GM18907 (cell line): ENCODE results near the gene OR5AN1.
"Not testable (repeated sequence)": the region's sequence is repeated elsewhere in the genome, so short reads cannot be mapped to it uniquely, and the experiment has no call there.

Source experiments
- ATAC-seq: cut with Tn5 transposase; IDR thresholded peaks from one replicate; pipeline ENCODE4 v1.9.1; 2021; ENCODE audit warnings: mild to moderate bottlenecking, moderate library complexity; ENCODE audit not compliant: unreplicated experiment

OR5AN1 gene, protein sequence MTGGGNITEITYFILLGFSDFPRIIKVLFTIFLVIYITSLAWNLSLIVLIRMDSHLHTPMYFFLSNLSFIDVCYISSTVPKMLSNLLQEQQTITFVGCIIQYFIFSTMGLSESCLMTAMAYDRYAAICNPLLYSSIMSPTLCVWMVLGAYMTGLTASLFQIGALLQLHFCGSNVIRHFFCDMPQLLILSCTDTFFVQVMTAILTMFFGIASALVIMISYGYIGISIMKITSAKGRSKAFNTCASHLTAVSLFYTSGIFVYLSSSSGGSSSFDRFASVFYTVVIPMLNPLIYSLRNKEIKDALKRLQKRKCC

DNA sequence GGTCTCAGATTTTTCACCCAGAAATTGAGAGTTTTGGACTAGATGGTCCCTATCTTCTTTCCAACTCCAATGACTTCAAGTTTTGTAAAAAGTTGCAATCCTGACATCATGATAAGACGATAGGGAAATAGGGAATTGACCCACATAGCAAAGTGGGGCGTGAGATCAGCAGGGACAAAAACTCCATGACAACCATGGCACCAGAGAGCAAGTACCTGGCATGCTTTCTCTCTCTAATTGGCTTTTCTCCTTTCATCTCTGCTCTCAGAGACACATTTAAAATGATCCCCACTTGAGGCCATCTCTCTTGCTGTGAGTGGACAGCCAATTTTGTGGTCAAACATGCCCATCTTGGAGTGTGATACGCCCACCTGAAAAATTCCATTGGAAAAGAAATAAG, at the start of gene OR5AN1:
Gene OR5AN1, plus strand, starts transcription at position 301 of the 400 bp plus-strand sequence. CDS start 5,564 bp downstream, outside the sequence.
- no peak for ATAC-seq

DNA sequence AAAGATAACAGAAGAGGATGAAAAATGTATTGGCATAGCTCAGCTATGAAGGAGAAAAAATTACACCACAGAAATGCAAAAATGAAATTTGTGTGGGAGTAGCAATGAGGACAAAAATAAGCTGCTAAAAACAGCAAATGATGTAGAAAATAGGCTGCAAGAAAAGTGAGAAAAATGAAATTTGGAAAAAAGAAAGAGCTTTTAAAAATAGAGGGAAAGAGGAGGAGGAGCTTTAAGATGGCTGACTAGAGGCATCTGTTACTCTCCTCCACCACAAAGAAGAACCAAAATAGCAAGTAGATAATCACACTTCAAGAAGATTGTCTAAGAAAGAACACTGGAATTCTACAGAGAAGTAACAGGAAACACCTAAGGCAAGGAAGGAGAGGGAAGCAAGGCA, 23.7 kb upstream of the OR5AN1 start:
- ATAC-seq, result no peak

DNA sequence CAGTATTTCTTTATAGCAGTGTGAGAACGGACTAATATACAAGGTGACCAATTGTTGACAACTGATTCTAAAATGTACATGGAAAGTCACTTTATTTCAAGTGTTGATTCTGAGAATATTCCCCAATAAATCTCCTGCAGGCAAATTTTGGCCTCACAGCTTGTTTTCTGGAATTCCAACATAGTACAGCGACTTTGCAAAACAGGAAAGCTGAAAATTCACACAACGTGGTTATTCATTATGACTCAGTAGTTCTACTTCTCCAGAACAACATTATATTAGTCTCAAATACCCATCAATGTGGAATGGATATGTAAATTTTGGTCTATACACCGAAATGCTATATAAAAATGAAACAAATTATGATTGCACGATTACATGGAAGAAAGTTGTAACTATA, 22.5 kb upstream of the OR5AN1 start:
- no peak for ATAC-seq

DNA sequence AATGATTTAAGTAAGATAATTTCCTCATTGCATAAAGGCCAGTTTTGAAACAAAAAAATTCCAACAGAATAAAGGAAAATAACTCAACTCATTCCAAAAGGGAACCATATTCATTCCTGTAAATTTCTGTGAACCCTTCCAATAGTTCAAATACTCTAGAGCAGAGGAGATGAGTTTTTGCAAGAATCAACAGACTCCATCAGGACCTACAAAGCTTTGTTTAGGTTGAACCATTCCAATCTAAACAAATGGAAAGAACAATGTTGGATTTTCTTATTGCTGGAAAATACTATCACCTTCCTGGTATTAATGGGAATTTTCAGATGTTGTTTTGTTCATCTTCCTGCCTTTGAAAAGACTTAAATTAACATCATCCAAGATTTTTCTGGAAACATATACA, 21.8 kb upstream of the OR5AN1 start:
- no peak for ATAC-seq

DNA sequence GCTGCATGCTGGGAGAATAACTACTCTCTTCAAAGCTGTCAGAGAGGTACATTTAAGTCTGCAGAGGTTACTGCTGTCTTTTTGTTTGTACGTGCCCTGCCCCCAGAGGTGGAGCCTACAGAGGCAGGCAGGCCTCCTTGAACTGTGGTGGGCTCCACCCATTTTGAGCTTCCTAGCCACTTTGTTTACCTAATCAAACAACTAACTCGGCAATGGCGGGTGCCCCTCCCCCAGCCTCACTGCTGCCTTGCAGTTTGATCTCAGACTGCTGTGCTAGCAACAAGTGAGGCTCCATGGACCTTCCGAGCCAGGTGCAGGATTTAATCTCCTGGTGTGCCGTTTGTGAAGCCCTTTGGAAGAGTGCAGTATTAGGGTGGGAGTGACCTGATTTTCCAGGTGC, 9.0 kb upstream of the OR5AN1 start:
- not testable (repeated sequence) for ATAC-seq

DNA sequence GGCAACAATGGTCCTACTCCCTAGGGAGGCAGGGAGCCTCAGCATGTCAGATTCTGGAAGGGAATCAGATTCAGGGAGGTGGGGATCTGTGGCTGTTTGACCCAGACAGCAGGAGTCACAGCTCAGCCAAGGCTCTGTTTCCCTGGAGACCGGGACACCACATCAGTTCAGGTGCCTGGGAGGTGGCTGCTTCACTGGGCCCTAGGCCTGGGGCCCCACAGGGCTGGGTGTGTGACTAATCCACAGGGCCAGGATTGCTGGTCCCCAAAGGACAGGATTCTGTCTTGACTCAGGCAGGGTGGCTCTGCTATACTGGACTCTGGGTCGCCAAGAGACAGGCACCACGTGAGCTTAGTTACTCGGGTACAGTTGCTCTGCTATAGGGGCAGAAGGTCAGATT, 3.5 kb upstream of the OR5AN1 start:
- no peak for ATAC-seq

DNA sequence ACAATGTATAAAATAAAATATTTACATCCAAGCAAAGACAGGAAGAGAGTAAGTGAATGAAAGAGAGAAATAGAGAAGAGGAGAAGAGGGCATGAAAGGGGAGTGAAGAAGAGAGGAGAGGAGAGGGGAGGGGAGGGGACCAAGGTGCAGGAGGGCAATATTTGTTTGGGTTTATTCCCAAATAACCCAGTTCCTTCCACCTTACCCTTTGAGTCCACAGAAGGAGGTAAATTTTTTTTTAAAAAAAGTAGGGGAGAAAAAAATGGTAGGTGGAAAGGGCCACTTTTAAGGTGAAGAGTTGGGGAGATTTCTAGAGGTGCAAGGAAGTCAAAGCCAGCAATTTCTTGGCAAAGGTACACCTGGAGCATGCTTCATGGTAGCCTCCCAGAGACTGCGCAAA, 2.1 kb upstream of the OR5AN1 start:
- ATAC-seq, result no peak

DNA sequence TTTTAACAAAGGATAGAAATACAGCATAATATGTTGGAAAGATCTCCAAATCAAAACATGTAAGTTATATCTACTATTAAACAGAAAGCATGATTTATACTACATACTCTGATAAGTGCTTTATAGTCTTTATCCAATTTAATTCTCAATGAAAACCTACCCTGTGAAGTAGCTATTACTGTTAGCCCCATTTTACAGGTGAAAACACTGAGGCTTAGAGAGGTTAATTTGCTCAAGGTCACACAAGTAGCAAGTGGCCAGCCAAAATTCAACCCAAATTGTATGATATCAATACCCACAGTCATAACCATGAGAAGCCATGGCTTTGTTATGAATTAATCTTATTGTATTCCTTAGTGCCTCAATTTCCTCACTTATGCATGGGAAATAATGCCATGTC, 675 bp upstream of the OR5AN1 start:
- no peak for ATAC-seq

DNA sequence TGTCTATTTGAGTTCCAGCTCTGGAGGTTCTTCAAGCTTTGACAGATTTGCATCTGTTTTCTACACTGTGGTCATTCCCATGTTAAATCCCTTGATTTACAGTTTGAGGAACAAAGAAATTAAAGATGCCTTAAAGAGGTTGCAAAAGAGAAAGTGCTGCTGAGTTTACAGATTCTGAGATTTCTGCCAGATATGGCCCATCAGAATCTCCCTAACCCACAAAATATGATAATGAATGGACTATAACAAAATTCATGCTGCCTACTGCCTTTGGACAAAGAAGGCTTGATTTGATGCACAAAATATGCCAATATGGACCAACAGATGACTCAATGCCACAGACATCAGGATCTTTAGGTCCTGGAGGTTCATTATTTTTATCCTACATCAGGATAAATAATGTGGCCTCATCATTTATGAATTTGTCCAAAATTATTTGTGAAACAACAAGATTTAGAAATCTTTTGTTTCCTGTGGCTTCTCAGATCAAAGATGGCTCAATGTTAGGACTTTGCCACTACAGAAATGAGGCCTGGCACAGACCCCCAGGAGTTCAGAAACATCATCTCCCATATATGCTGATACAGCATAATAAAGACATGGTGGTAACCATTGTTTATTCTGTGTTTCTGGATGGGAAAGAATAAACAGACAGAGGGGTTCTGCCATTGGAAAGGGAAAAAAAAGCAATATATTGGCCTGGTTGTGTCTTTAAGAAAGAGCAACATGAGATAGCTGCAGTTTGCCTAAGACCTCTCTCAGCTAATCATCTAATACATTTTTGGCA, 6.7 kb downstream of the OR5AN1 start:
- ATAC-seq, result no peak

DNA sequence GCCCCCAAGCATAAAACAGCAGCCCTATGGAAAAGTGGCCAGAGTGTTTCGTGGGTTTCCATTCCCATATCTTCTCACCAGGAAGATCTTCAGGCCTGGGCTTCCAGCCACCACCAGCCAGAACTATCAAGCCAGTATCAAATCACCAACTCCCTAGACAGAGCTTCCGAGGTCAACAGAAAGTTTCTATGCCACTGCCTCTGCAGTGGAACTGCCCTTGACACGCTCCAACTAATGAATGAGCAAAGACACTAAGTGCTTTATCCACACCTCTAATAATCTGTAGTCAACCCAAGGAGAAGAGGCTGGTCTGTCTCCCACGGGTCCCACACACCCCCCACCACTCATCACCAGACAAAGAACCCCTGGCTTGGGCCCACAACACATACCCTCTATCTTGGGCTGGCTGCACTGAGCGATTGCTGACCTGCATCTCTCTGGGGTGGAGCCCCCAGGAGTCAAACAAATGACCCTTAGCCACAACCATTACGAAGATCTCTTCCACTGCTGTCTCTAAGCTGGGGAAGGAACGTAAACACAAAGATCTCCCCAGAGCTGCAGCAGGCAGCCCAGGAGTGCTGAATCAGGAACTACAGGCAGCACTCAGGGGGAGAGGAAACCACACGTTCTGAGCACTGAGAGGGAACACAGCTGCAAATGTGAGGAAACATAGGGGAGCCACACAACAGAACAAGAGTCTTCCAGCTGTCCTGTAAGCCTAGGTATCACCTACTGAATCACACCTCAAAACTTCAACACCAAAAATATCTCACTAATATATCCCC, 9.7 kb downstream of the OR5AN1 start:
- no peak for ATAC-seq

DNA sequence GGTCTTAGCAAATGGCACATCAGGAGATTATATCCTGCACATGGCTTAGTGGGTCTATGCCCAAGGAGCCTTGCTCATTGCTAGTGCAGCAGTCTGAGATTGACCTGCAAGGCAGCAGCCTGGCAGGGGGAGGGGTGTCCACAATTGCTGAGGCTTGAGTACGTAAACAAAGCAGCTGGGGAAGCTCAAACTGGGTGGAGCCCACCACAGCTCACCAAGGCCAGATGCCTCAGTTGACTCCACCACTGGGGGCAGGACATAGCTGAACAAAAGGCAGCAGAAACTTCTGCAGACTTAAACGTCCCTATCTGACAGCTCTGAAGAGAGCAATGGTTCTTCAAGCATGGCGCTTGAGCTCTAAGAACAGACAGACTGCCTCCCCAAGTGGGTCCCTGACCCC, 13.6 kb downstream of the OR5AN1 start:
- not testable (repeated sequence) for ATAC-seq

DNA sequence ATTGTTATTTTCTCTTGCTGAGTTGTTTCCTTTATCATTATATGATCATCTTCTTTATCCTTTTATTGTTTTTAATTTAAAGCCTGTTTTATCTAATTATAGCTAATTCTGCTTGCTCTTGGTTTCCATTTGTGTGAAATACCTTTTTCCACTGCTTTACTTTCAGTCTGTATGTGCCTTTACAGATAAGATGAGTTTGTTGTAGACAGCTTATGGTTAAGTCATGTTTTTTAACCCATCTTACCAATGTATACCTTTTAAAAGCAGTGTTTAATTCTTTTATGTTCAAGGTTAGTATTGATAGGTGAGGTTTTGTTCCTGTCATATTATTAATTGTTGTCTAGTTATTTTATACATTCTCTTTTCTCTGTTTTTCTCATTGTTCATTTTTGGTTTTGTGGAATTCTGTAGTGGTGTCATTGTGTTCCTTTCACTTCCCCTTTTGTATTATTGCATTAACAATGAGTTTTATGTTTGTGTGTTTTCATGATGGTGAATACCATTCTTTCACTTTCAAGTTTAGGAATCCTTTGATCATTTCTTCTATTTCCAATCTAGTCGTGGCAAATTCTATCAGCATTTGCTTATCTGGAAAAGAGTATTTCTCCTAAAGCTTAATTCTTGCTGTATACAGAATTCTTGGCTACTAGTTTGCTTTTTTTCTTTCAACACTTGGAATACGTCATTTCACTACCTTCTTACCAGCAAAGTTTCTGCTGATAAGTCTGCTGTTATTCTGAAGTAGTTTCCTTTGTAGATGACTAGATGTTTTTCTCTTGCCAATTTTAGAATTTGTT, 21.8 kb downstream of the OR5AN1 start:
- peak; percentile 98 for ATAC-seq

DNA sequence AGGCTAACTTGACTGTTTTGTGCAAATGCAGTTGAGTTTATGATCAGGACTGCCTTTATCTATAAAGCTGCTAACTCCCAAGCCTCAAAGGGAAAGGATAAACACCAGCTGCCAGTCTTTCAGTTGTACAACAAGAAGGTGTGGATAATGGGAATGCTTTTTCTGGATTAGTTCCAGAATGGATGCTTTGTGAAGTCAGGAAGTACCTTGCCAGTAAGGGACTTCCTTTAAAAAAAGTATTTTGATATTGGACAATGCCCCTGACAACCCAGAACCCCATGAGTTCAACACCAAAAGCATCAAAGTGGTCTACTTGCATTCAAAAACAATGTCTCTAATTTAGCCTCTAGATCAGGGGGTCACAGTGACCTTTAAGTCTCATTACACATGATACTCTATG, 35.5 kb downstream of the OR5AN1 start:
- no peak for ATAC-seq

DNA sequence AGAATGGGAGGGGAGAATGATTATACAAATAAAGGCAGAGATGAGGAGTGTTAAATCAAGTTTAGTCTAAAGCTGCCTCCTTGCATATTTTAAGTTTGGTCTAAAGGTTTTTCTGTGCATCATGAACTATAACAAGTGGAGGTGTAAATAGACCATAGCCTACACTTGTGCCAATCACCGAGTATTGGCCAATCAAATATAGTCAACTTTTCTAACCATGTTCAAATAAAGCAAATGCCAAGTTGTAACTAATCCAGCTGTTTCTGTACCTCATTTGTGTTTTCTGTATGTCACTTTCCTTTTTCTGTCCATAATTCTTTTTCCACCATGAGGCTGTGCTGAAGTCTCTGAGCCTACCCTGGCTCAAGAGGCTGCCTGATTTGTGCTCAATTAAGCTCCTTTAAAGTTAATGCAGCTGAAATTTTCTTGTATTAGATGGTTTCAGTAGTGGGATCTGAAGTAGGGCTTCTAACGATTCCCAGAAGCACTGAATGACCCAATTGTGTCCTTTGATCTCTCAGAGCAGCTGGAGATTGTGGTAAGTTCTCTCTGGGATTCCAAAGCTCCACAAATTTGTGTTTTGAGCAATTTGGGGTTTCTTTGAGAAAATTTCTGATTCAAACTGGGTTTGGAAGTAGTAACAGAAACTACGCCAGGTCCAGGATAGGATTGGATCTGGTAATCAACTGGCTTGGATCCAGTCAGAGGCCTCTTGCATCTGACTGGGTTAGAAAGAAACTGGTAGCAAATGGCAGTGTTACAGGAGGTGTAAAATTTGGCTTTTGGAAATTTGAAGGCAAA, 42.0 kb downstream of the OR5AN1 start:
- no peak for ATAC-seq

DNA sequence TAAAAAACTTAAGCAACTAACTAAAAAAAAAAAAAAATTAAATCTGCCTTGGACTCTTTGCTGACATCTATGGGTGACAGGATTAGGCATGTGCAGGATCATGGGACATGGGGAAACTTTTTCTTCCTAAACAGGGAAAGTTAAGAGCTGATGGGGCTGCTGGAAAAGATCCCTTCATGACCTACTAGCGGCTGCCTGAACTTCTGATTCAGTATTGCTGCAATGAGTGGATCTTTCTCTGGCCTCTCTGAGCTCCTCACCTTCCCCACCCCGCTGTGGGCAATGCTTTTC, 42.5 kb downstream of the OR5AN1 start:
- ATAC-seq, result no peak

DNA sequence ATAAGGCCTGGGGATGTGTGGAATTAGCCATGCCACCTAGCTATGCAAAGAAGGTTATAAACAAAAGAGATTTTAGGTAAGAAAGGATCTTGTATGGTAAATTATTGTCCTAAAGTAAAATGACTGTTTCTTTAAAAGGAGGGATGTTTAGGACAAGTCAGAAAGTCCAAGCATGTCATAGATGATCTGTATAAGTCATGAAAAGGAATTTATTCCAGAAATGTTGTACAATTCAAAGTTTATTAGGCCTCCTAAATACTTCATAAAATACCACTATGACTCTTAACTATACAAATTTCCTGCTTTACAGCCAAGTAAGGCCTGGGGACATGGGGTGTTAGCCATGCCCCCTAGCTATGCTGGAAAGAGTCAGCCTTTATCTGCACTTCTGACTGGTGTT, 44.9 kb downstream of the OR5AN1 start:
- no peak for ATAC-seq

DNA sequence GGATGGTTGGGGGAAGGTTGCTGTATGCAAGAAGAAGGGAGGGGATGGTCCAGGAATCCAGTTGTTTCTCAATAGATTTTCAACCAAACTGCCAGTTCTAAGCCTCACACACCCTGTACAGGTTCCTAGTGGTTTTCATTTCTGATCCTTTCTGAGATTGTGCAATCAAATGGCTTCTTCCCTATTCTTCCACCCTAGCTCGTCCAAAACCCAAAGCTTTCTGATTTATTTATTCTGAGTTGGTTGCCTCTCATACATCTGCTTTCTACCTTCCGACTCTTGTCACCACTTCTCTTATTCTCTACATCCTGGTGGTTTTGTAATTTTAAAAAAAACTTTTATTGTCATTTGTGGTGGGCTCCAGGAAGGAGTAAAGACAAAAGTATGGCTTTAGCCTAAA, 55.0 kb downstream of the OR5AN1 start:
- no peak for ATAC-seq

DNA sequence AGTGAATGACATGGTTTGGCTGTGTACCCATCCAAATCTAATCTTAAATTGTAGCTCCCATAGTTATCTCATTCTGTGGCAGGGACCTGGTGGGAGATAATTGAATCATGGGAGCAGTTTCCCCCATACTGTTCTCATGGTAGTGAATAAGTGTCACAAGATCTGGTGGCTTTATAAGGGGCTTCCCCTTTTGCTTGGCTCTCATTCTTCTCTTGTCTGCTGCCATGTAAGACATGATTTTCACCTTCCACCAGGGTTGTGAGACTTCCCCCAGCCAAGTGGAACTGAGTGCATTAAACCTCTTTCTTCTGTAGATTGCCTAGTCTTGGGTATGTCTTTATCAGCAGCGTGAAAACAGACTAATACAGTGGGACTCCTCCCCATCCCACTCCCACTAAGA, 56.4 kb downstream of the OR5AN1 start:
- no peak for ATAC-seq

DNA sequence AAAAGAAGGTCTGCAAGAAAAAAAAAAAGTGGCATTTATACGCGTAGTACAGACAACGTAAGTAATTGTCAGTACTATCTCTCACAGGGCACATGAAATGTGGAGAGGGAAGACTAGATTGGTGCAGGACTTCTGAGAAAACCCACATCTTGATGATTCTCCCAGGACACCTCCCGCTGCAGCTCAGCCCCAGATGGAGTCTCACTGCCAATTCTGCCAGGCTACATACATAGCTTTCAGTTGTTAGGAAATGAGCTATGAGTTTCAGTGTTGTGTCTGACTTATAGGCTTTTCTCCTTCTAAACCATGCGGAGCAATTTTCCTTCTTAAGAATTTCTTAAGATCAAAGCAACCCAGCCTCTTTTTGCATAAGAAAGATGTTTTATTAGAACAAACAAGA, 57.9 kb downstream of the OR5AN1 start:
- ATAC-seq, result no peak

DNA sequence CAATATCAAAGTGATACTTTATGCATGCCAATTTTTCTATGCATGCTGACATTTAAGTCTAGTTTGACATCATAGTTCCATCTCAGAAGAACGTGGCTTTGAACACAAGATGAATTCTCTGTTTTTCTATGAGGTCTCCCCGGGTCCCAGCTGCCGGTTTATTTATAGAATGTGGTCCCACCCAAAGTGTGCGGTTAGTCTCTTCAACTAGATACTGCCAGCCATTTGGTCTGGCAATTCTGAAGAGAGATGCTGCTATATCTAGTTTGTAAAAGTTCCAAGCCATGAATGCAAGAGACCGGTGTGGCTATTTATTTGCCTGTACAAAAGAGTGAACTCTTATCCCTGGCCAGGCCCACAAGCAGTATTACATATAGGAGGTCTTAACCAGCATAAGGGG, 58.3 kb downstream of the OR5AN1 start:
- ATAC-seq, result no peak
